Testis (tissue), 3 donors: ENCODE measurements around the gene MAST4. TPM values are rescaled to one million over a fixed set of nuclear protein-coding genes. Genes with fewer than 3 reads are reported as not detected.

Source experiments
- DNase-seq: peaks from one replicate; pipeline ENCODE4 v3.0.0-alpha.2; 2019
- H3K27ac ChIP-seq, 2 donors: fragments of 200-600 bp; sonication (generic); one replicate each; pipeline ENCODE4 v1.5.1; 2019
- H3K27me3 ChIP-seq: fragments of 200-600 bp; sonication (generic); one replicate; pipeline ENCODE4 v1.5.1; 2019
- H3K36me3 ChIP-seq: fragments of 200-600 bp; sonication (generic); one replicate; pipeline ENCODE4 v1.5.1; 2017; ENCODE audit warnings: low read depth; ENCODE audit errors: missing control alignments
- H3K4me1 ChIP-seq: fragments of 200-600 bp; sonication (generic); one replicate; pipeline ENCODE4 v1.5.1; 2019
- H3K4me3 ChIP-seq, 2 donors: fragments of 200-600 bp; sonication (generic); one replicate each; pipeline ENCODE4 v1.5.1; 2017 to 2019
- H3K9me3 ChIP-seq: fragments of 200-600 bp; sonication (generic); one replicate; pipeline ENCODE4 v1.5.1; 2017
- CTCF ChIP-seq, 3 experiments: fragments of 450-650 bp in 2 of 3; fragments of 200-600 bp in 1 of 3; sonication (generic) in 1 of 3; IDR thresholded peaks; one replicate each; pipeline ENCODE4 v1.5.1; 2016 to 2019; ENCODE audit warnings: antibody characterized with exemption in 3 of 3, mild to moderate bottlenecking in 2 of 3, moderate library complexity in 1 of 3
- POLR2A ChIP-seq: fragments of 450-650 bp; IDR thresholded peaks from one replicate; pipeline ENCODE4 v1.6.1; 2017; ENCODE audit warnings: antibody characterized with exemption, mild to moderate bottlenecking, moderate library complexity
- WGBS, 2 donors: methylation state at CpG; one replicate each; pipeline ENCODE4 v1.1.5; 2018; 5-methylcytosine and 5-hydroxymethylcytosine counted together
- intact Hi-C: fragments of 100-400 bp; cut with DNase I; formaldehyde crosslinking; loops from one replicate; pipeline ENCODE4 v1.15.1; 2023; ENCODE audit warnings: low total_unique reads
- polyA plus RNA-seq: library from polyadenylated mRNA; stranded (reverse); fragments of 350-450 nt; fragmentation: Illumina TruSeq; extraction: RNeasy Lipid Tissue Mini Kit (QIAGEN cat#74804); gene quantifications from one replicate; pipeline ENCODE4 v1.2.3, GENCODE V29; 2014; ENCODE audit warnings: low read depth, low replicate concordance; ENCODE audit not compliant: insufficient read depth
- total RNA-seq, 2 donors: library from RNA; depleted of rRNA; stranded (reverse); fragments of >200 nt; gene quantifications; one replicate each; pipeline ENCODE4 v1.2.3, GENCODE V29; 2016

Gene MAST4
- total and polyA plus RNA-seq, 3 donors from 2014 or later: 27.2 to 56.4 (median 51.4) TPM

GRCh38 chr5:66644111-66644510 is 47.9 kb downstream of the MAST4 start:
- intact Hi-C loops: no loop called here
- H3K27me3 ChIP-seq: no peaks in the 10 kb centered on the region
- H3K36me3 ChIP-seq: no peaks in the 10 kb centered on the region
- TF ChIP-seq CTCF (IDR thresholded peaks at IDR 0.05): no peak
- TF ChIP-seq POLR2A: no peak
- no peak overlapping the region for H3K4me3 ChIP-seq
- H3K4me1 ChIP-seq: no peaks in the 10 kb centered on the region
- no peaks in the 10 kb centered on the region for H3K9me3 ChIP-seq
- no peak for DNase-seq
- H3K27ac ChIP-seq: no peak overlapping the region

GRCh38 chr5:66645039-66645438 is 48.8 kb downstream of the MAST4 start:
- no peaks in the 10 kb centered on the region for H3K4me1 ChIP-seq
- H3K4me3 ChIP-seq: no peak overlapping the region
- H3K9me3 ChIP-seq: no peaks in the 10 kb centered on the region
- 84 to 86% methylated on average over 3 of the region's 3 CpGs for WGBS, 2 donors
- intact Hi-C loops: no loop called here
- no peaks in the 10 kb centered on the region for H3K27me3 ChIP-seq
- no peak for TF ChIP-seq CTCF (IDR thresholded peaks at IDR 0.05)
- H3K36me3 ChIP-seq: no peaks in the 10 kb centered on the region
- no peak overlapping the region for H3K27ac ChIP-seq
- DNase-seq: no peak

GRCh38 chr5:66646570-66646969 is 50.4 kb downstream of the MAST4 start:
- no peaks in the 10 kb centered on the region for H3K27me3 ChIP-seq
- intact Hi-C loops: no loop called here
- no peaks in the 10 kb centered on the region for H3K4me1 ChIP-seq
- no peaks in the 10 kb centered on the region for H3K36me3 ChIP-seq
- DNase-seq: no peak
- TF ChIP-seq POLR2A (no peak), CTCF (IDR thresholded peaks at IDR 0.05) (no peak)
- WGBS, 2 donors: 88 to 96% methylated on average over 2 of the region's 2 CpGs
- no peak overlapping the region for H3K27ac ChIP-seq
- H3K9me3 ChIP-seq: no peaks in the 10 kb centered on the region
- no peak overlapping the region for H3K4me3 ChIP-seq

- H3K27ac ChIP-seq: no peak overlapping the region
- H3K36me3 ChIP-seq: no peaks in the 10 kb centered on the region
- no peaks in the 10 kb centered on the region for H3K27me3 ChIP-seq
- H3K4me3 ChIP-seq: no peak overlapping the region
- no peaks in the 10 kb centered on the region for H3K4me1 ChIP-seq
- intact Hi-C loops: no loop called here
- DNase-seq: no peak
- no peaks in the 10 kb centered on the region for H3K9me3 ChIP-seq
- whole genome bisulfite sequencing, 2 donors: 55 to 67% methylated on average over 3 of the region's 3 CpGs
- no peak for TF ChIP-seq POLR2A
- TF ChIP-seq CTCF (IDR thresholded peaks at IDR 0.05): no peak
Measured at GRCh38 chr5:66647146-66647856, 51.1 kb downstream of the MAST4 start.

GRCh38 chr5:66652818-66653217 is 56.6 kb downstream of the MAST4 start:
- no peak for TF ChIP-seq POLR2A
- TF ChIP-seq CTCF (IDR thresholded peaks at IDR 0.05): no peak
- Histone ChIP-seq H3K27ac (no peak overlapping the region), H3K4me1 (no peaks in the 10 kb centered on the region), H3K27me3 (no peaks in the 10 kb centered on the region), H3K4me3 (no peak overlapping the region), H3K36me3 (no peaks in the 10 kb centered on the region), H3K9me3 (no peaks in the 10 kb centered on the region)
- intact Hi-C loops: no loop called here
- WGBS, 2 donors: 89 to 95% methylated on average over 3 of the region's 3 CpGs
- no peak for DNase-seq
